SK-N-SH (cell line): ENCODE measurements around the gene QKI.

ENCODE experiments used
- CTCF ChIP-seq: fragments of 200-600 bp; sonication (generic); IDR thresholded peaks from 2 replicates; pipeline ENCODE4 v1.6.1; 2017; ENCODE audit warnings: antibody characterized with exemption, mild to moderate bottlenecking, moderate library complexity
- GABPA ChIP-seq: IDR thresholded peaks from 2 replicates; pipeline ENCODE4 v1.4.0; 2012; ENCODE audit warnings: low read depth, mild to moderate bottlenecking
- POLR2AphosphoS5 ChIP-seq: IDR thresholded peaks from 2 replicates; pipeline ENCODE4 v1.6.1; 2012; ENCODE audit warnings: low read depth, low read length
- RCOR1 ChIP-seq: fragments of 150-350 bp; IDR thresholded peaks from 2 replicates; pipeline ENCODE4 v1.6.1; 2017; ENCODE audit warnings: antibody characterized with exemption, low read length
- REST ChIP-seq: IDR thresholded peaks from 2 replicates; pipeline ENCODE4 v1.6.1; 2012; ENCODE audit warnings: mild to moderate bottlenecking, low read depth, low read length, moderate library complexity
- RXRA ChIP-seq: IDR thresholded peaks from 2 replicates; pipeline ENCODE4 v1.4.0; 2012; ENCODE audit warnings: low read depth, mild to moderate bottlenecking, borderline replicate concordance
- TCF12 ChIP-seq: IDR thresholded peaks from 2 replicates; pipeline ENCODE4 v1.4.0; 2012
- USF1 ChIP-seq: IDR thresholded peaks from 2 replicates; pipeline ENCODE4 v1.4.0; 2012; ENCODE audit warnings: low read depth, borderline replicate concordance

- TF ChIP-seq RXRA (no peak), CTCF (no peak), TCF12 (no peak), GABPA (no peak), POLR2AphosphoS5 (no peak), REST (no peak), RCOR1 (no peak), USF1 (no peak)
Observed at GRCh38 chr6:163460307-163460782, 45.8 kb downstream of the QKI start.
